ENCODE data around the gene KRT23. TPM values are rescaled to one million over a fixed set of nuclear protein-coding genes. Genes with fewer than 3 reads are reported as not detected.

The KRT23 gene
- total RNA-seq, 1 donor from 2014 or later = not detected

- no peaks in the 10 kb centered on the region for H3K9me3 Mint-ChIP-seq (ENCODE audit: unreplicated experiment)
- H3K27ac Mint-ChIP-seq (ENCODE audit: unreplicated experiment) = no peak overlapping the region
- no peak for DNase-seq (ENCODE audit: low spot score)
- H3K4me3 Mint-ChIP-seq (ENCODE audit: unreplicated experiment) = no peak overlapping the region
- peaks cover 9% of the 10 kb centered on the region for H3K4me1 Mint-ChIP-seq (ENCODE audit: unreplicated experiment)
- H3K27me3 Mint-ChIP-seq (ENCODE audit: unreplicated experiment) = peaks cover 7% of the 10 kb centered on the region
- TF ChIP-seq CTCF (IDR thresholded peaks at IDR 0.05; ENCODE audit: unreplicated experiment) = no peak
- H3K36me3 Mint-ChIP-seq (ENCODE audit: low read depth, unreplicated experiment) = no peaks in the 10 kb centered on the region
Observed at GRCh38 chr17:40910441-40910841, 27.0 kb downstream of the KRT23 start.

- Mint-ChIP-seq H3K27me3 (ENCODE audit: unreplicated experiment) (peaks cover 7% of the 10 kb centered on the region), H3K4me3 (ENCODE audit: unreplicated experiment) (no peak overlapping the region), H3K27ac (ENCODE audit: unreplicated experiment) (no peak overlapping the region), H3K4me1 (ENCODE audit: unreplicated experiment) (peaks cover 9% of the 10 kb centered on the region), H3K36me3 (ENCODE audit: low read depth, unreplicated experiment) (no peaks in the 10 kb centered on the region), H3K9me3 (ENCODE audit: unreplicated experiment) (no peaks in the 10 kb centered on the region)
- DNase-seq (ENCODE audit: low spot score) = no peak
- TF ChIP-seq CTCF (IDR thresholded peaks at IDR 0.05; ENCODE audit: unreplicated experiment) = no peak
Observed at GRCh38 chr17:40909755-40910154, 27.7 kb downstream of the KRT23 start.

GRCh38 chr17:40909351-40909750 is 28.1 kb downstream of the KRT23 start:
- peak; percentile 56 for TF ChIP-seq CTCF (IDR thresholded peaks at IDR 0.05; ENCODE audit: unreplicated experiment)
- Mint-ChIP-seq H3K9me3 (ENCODE audit: unreplicated experiment) (no peaks in the 10 kb centered on the region), H3K27me3 (ENCODE audit: unreplicated experiment) (peaks cover 7% of the 10 kb centered on the region), H3K36me3 (ENCODE audit: low read depth, unreplicated experiment) (no peaks in the 10 kb centered on the region), H3K4me1 (ENCODE audit: unreplicated experiment) (peaks cover 9% of the 10 kb centered on the region), H3K27ac (ENCODE audit: unreplicated experiment) (no peak overlapping the region), H3K4me3 (ENCODE audit: unreplicated experiment) (no peak overlapping the region)
- peak; percentile 71 for DNase-seq (ENCODE audit: low spot score)

- no peak for TF ChIP-seq CTCF (IDR thresholded peaks at IDR 0.05; ENCODE audit: unreplicated experiment)
- Mint-ChIP-seq H3K27ac (ENCODE audit: unreplicated experiment) (no peak overlapping the region), H3K27me3 (ENCODE audit: unreplicated experiment) (peaks cover 4% of the 10 kb centered on the region), H3K36me3 (ENCODE audit: low read depth, unreplicated experiment) (no peaks in the 10 kb centered on the region), H3K4me1 (ENCODE audit: unreplicated experiment) (no peaks in the 10 kb centered on the region), H3K4me3 (ENCODE audit: unreplicated experiment) (no peak overlapping the region), H3K9me3 (ENCODE audit: unreplicated experiment) (no peaks in the 10 kb centered on the region)
- DNase-seq (ENCODE audit: low spot score) = no peak
Observed at GRCh38 chr17:40906613-40907012, 30.8 kb downstream of the KRT23 start.

GRCh38 chr17:40905370-40905769 is 32.1 kb downstream of the KRT23 start:
- DNase-seq (ENCODE audit: low spot score) = no peak
- H3K4me1 Mint-ChIP-seq (ENCODE audit: unreplicated experiment) = no peaks in the 10 kb centered on the region
- peaks cover 4% of the 10 kb centered on the region for H3K27me3 Mint-ChIP-seq (ENCODE audit: unreplicated experiment)
- TF ChIP-seq CTCF (IDR thresholded peaks at IDR 0.05; ENCODE audit: unreplicated experiment) = no peak
- no peaks in the 10 kb centered on the region for H3K36me3 Mint-ChIP-seq (ENCODE audit: low read depth, unreplicated experiment)
- no peak overlapping the region for H3K27ac Mint-ChIP-seq (ENCODE audit: unreplicated experiment)
- no peaks in the 10 kb centered on the region for H3K9me3 Mint-ChIP-seq (ENCODE audit: unreplicated experiment)
- H3K4me3 Mint-ChIP-seq (ENCODE audit: unreplicated experiment) = no peak overlapping the region

All from endothelial cell (in vitro differentiated cells).